ENCODE results near the gene PCNX1.
A peak's percentile ranks its signal among the peaks of the same experiment; 100 is the strongest.

The PCNX1 gene

DNA sequence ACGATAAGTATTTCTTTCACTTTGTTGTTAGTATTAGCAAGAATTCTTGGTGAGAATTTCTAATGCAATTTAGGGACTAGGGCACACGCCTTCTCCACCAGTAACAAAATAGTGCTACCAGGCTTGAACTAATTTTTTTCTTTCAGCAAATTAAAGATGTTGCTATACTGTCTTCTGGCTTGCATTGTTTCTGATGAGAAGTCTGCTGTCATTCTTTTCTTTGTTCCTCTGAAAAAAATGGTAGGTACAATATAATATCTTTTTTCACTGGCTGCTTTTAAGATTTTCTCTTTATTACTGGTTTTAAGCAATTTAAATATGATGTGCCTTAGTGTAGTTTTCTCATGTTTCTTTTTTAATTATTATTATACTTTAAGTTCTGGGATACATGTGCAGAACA lies 171.2 kb downstream of the PCNX1 start:
- no peak for DNase-seq (ENCODE audit: low spot score)

GRCh38 chr14:71086567-71086966 lies 179.3 kb downstream of the PCNX1 start:
- DNase-seq (ENCODE audit: low spot score) = no peak

GRCh38 chr14:71089971-71090370 lies 182.7 kb downstream of the PCNX1 start:
- DNase-seq (ENCODE audit: low spot score) = no peak

- DNase-seq (ENCODE audit: low spot score) = no peak
These were observed 187.5 kb downstream of the PCNX1 start for GRCh38 chr14:71094722-71095121.

DNA sequence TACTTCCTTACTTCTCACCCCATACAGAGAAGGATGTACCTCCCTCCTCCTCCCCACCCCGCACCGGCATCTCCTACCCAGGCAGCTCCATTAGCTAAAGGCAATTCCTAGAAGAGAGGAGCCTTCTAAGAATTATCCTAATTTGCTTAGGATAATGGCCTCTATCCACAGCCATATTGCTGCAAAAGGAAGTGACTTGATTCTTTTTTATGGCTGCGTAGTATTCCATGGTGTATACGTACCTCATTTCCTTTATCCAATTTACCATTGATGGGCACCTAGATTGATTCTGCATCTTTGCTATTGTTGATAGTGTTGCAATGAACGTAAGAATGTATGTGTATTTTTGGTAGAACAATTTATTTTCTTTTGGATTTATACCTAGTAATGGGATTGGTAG lies 189.7 kb downstream of the PCNX1 start:
- no peak for DNase-seq (ENCODE audit: low spot score)

DNA sequence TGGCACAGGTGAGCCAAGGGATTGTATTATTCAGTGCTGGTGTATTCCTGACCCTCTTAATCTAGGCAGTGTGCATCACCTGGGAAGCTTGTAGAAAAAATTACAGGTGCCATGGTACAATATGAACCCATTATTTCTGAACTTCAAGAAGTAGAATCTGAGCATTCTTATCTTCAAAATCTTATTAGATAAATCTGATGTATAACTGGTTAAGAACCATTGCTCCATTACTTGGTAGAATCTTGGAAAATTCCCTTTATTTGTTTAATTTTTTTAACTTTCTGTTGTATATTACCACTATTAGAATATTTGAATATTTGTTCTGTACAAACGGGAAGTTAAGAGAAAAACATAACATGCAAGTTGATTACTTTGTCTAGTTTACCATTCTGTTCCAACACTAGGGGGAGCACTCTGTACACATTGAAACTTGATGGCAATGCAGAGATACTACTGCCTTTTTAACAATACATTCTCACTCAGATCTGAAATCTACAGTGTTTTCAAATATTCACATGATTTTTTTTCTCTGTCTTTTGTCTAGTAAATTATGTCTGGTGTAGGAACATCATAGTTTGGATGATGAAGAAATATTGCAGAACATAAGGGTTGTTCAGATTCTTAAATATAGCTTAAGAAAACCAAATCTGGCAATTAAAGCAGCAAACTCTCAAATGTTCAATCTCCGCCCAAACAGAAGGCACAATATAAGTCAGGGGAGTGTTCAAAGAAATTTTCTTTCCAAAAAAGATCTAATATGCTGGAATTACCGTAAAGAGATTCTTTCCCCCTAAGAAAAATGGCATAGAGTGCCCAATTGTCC lies 196.6 kb downstream of the PCNX1 start:
- DNase-seq (ENCODE audit: low spot score) = peak; percentile 71

DNA sequence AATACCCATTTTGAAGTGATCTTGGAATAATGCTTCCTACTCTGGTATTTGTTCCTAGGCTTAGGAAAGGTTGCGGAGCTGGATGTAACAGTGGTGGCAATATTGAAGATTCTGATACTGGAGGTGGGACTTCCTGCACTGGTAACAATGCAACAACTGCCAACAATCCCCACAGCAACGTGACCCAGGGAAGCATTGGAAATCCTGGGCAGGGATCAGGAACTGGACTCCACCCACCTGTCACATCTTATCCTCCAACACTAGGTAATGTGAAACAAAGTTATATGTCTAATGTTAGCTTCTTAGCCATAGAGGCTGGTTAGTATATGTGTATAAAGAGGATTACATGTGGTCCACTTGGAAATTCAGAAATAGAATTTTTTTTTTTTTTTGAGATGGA lies 197.9 kb downstream of the PCNX1 start:
- no peak for DNase-seq (ENCODE audit: low spot score)

- no peak for DNase-seq (ENCODE audit: low spot score)
These were observed 200.7 kb downstream of the PCNX1 start for GRCh38 chr14:71107921-71108320.

DNA sequence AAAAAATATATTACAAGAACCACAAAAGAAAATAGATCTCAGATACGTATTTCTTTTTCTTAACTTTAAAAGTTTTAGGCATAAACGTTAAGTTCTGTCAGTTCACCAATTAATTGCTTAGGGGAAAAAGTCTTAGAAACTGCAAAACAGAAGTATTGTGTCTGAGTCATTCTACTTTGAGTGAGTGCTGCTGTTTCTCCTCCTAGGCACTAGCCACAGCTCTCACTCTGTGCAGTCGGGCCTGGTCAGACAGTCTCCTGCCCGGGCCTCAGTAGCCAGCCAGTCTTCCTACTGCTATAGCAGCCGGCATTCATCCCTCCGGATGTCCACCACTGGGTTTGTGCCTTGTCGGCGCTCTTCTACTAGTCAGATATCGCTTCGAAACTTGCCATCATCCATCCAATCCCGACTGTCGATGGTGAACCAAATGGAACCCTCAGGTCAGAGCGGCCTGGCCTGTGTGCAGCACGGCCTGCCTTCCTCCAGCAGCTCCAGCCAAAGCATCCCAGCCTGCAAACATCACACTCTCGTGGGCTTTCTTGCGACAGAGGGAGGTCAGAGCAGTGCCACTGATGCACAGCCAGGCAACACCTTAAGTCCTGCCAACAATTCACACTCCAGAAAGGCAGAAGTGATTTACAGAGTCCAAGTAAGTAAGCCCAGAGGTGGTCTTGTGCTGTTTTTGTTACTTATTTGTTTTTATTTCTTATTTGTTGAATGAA lies 201.3 kb downstream of the PCNX1 start:
- no peak for DNase-seq (ENCODE audit: low spot score)

GRCh38 chr14:71113376-71113775 lies 206.1 kb downstream of the PCNX1 start:
- DNase-seq (ENCODE audit: low spot score) = no peak

- no peak for DNase-seq (ENCODE audit: low spot score)
These were observed 207.3 kb downstream of the PCNX1 start for GRCh38 chr14:71114565-71114964.

GRCh38 chr14:71115306-71115705 lies 208.0 kb downstream of the PCNX1 start:
- DNase-seq (ENCODE audit: low spot score) = no peak

- DNase-seq (ENCODE audit: low spot score) = no peak
These were observed 208.7 kb downstream of the PCNX1 start for GRCh38 chr14:71115821-71116567.

- peak; percentile 57 for DNase-seq (ENCODE audit: low spot score)
These were observed 209.4 kb downstream of the PCNX1 start for GRCh38 chr14:71116568-71117122.

- peak; percentile 33 for DNase-seq (ENCODE audit: low spot score)
These were observed 210.8 kb downstream of the PCNX1 start for GRCh38 chr14:71117839-71118743.

GRCh38 chr14:71119075-71119474 lies 211.8 kb downstream of the PCNX1 start:
- DNase-seq (ENCODE audit: low spot score) = no peak

GRCh38 chr14:71119832-71120231 lies 212.6 kb downstream of the PCNX1 start:
- DNase-seq (ENCODE audit: low spot score) = no peak

- DNase-seq (ENCODE audit: low spot score) = no peak
These were observed 213.7 kb downstream of the PCNX1 start for GRCh38 chr14:71121001-71121400.

GRCh38 chr14:71121711-71122110 lies 214.5 kb downstream of the PCNX1 start:
- DNase-seq (ENCODE audit: low spot score) = no peak

GRCh38 chr14:71122866-71123565 lies 215.8 kb downstream of the PCNX1 start:
- DNase-seq (ENCODE audit: low spot score) = no peak
